ENCODE measurements around the gene PRMT9.

PRMT9 gene

DNA sequence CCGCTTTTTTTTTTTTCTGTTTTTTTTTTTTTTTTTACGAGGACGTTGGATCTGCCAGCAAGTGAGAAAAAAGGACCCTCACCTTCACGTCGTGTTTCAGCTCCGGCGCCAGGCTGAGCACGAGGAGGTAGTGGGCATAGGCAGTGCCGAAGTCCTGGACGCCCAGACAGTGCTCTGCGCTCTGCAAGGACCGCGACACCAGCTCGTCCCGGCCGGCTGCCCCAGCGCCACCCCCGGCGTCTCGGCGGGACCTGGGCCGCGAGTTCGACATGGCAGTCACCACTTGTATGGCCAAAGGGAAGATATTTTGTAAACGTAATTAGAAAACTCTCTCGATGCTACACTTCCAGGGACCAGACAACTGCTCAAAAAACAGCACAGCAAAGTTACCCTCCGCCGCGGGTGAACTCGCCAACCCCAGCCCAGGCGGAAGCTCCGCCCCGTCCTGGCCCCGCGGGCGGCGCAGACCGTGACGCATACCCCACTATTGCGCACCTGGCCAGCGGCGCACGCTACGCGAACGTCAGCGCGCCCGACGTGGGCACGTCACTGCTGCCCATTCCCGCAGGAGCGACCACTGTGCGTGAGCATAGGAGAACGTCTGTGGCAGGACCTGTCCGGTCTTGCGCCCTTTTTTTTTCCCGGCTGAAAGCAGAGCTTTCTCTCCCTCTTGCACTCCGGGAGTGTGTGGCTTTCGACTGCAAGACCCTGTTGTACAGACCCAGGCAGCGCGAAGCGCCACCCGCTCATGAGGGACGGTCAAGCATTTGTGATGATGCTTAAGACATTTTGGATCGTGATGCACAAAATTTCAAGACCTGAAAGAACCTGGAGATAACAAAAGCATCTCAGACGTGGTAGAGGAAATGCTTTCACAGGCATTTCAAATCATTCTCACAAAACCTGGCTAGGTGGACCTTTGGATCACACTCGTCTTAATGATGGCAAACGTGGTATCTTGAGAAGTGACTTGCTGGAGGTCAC is at the start of gene PRMT9:
PRMT9 (minus strand) TSS at position 447 of the 984 bp plus-strand sequence; CDS start at position 271, 176 bp downstream.
- H3K4me3 ChIP-seq (ENCODE audit: low read length), result peak within 1 kb of the TSS; percentile 88
- no peak for TF ChIP-seq ZNF274 (IDR thresholded peaks at IDR 0.05; ENCODE audit: low read depth, low read length)

DNA sequence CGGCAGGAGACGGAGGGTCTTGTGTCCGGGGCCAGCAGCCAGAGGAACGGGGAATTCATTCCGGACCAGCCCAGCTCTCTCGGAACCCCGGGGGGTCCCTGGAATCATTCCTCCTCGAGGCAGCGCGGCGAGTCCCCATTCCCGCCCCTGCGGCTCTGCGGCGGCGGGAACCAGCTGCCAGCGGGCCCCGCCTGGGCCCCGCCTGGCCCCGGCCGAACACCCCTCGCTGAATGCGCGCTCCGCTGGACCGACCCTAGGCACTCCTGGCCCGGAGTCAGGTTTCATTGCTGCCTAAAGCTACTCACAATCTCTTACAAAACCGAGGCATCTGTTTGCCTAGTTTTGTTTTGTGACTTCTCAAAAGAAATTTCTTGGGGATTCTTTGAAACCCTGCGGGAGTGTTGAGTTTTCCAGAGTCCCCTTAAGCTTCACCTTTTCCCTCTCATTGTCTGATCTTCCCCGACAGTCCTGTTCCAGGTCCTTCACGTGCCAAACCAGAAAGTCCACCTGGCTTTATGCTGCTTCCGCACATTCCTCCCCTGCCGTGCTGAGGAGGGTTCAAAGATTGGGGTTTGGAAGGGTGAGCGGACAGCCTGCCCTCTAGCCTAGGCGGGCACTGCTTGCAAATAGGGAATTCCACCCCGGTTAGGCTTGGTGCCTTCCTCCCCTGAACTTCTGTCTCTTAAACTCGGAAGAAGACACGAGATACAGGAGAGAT is 48.7 kb upstream of the PRMT9 start:
- H3K4me3 ChIP-seq (ENCODE audit: low read length), result peak overlapping the region; percentile 83
- no peak for TF ChIP-seq ZNF274 (IDR thresholded peaks at IDR 0.05; ENCODE audit: low read depth, low read length)

DNA sequence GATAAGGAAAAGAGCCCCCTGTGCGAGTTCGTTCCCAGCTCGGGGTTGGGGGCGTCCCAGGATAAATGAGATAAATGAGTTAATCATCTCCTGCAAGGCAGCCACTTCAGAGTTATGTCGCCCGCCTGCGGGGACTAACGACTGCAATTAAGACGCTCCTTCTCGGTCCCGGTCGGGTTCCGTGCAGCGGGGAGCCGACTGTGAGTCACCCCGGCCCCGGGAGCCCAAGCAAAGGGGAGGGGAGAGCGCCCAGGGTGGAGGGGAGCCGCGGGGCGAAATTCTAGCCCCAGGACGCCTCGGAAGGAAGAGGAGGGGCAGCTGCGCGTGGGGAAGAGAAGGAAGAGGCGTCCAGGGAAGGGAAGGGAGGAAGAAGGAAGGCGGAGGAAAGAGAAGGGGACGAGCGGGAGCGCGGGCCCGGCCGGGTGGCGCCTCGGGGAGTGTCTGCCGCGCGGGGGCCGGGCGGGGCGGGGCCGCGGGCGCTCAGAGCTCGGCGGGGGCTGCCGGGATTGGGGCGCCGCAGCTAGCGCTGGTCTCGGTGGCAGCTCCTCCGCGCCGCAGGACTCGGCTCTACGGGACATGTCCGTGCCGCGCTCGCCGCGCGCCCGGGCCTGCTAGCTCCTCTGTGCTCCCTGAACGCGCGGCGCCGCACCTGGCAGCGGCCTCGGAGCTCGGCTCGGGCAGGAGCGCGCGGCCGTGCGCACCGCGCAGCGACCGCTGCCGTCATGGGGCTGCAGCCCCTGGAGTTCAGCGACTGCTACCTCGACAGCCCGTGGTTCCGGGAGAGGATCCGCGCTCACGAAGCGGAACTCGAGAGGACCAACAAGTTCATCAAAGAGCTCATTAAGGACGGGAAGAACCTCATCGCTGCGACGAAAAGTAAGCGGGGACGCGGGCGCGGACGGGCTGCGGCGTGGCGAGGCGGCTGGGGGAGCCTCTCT is 47.9 kb upstream of the PRMT9 start, which contains the start of gene ARHGAP10:
ARHGAP10 (plus strand) TSS at position 509 of the 938 bp plus-strand sequence; CDS start at position 723, 214 bp downstream.
- TF ChIP-seq ZNF274 (IDR thresholded peaks at IDR 0.05; ENCODE audit: low read depth, low read length), result no peak
- peak within 1 kb of the TSS; percentile 83 for H3K4me3 ChIP-seq (ENCODE audit: low read length)

DNA sequence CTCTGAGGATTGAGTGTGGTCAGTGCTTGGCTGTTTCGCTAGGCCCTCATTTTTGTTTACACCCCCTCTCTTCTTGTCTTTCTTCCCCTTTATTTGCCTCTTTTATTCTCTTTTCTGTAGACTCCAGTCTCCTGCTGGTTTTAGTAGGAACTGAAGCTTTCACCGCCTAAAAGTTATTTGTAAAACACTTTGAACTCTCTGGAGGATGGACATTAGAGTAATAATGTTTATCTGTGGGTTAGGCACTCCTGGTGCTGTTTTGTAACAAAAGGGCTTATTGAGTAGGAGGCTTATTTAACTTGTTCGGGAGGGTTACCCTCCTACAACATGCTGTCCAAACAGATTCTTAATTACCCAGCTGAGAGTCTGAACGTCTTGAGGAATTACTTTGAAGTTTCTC is 46.4 kb upstream of the PRMT9 start:
- no peak overlapping the region for H3K4me3 ChIP-seq (ENCODE audit: low read length)
- TF ChIP-seq ZNF274 (IDR thresholded peaks at IDR 0.05; ENCODE audit: low read depth, low read length), result no peak

DNA sequence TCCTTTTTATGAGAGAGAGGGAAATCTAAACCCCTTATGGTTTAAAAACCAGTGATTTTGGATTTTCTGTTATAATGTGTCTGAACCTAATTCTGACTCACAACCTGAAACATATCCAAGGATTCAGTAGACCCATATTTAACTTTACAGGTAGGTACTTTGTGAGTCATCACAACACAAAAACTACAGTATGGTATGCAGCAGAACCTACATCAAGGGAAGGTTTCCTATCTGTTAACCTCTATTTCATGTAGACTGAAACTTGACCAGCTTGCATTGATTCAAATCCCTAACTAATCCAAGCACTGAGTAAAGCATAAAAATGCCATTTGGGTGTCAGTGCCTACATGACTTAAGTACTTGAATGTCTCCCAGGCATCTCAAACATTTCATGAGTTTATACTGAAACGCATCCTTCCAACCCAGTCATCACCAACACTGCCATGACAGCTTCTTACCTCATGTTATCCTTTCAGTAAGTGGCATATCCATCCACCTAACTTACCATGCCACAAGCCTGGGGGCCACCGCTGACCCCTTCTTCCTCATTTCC is 43.6 kb upstream of the PRMT9 start:
- no peak for TF ChIP-seq ZNF274 (IDR thresholded peaks at IDR 0.05; ENCODE audit: low read depth, low read length)

DNA sequence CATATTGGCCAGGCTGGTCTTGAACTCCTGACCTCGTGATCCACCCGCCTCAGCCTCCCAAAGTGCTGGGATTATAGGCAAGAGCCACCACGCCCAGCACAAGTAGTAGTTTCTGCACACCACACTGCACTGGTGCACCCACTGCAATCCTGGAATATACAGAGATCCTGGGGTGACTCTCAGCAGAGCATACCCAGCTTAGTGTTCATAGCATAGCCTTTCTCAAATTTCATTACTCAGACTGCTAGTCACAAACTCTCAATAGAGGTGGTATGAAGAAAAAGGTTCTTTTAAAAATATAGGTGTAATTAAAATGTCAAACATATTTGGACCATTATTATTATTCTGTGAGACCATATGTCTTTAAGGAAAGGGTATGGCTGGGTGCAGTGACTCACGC is 41.7 kb upstream of the PRMT9 start:
- no peak overlapping the region for H3K4me3 ChIP-seq (ENCODE audit: low read length)
- no peak for TF ChIP-seq ZNF274 (IDR thresholded peaks at IDR 0.05; ENCODE audit: low read depth, low read length)

More for the DNA sequence above, 43.6 kb upstream of the PRMT9 start:
- no peak overlapping the region for H3K4me3 ChIP-seq (ENCODE audit: low read length)

DNA sequence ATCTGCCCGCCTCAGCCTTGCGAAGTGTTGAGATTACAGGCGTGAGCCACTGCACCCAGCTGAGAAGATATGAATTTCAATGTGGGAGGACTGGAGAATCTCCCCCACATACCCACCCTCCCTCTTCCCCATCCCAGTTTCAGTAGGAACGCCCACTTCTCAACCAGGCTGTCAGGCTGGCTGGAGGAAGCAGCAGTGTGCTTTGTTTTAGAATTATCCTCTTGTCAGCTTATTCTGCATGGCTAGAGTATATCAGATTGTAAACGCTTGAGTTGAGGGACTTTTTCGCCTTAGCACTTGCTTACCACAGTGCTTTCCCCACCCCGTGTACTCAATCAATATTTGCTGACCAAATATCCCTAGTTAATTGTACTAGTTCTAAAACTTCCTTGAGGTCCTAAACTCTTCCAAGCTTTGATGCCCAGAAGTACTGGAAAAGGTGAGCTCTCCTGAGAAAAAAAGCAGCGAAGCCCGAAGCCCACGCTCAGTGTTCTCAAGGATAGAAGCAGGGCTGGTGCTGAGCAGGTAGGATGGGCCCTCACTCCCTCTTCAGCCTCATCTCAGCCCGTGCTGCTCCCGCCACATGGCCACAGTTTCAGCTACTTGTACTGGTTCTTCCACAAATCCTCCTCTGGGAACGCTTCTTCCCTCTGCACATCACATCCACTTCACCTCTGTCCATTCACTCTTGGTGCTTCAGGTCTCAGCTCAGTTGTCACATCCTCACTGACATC is 40.7 kb upstream of the PRMT9 start:
- no peak overlapping the region for H3K4me3 ChIP-seq (ENCODE audit: low read length)
- no peak for TF ChIP-seq ZNF274 (IDR thresholded peaks at IDR 0.05; ENCODE audit: low read depth, low read length)

DNA sequence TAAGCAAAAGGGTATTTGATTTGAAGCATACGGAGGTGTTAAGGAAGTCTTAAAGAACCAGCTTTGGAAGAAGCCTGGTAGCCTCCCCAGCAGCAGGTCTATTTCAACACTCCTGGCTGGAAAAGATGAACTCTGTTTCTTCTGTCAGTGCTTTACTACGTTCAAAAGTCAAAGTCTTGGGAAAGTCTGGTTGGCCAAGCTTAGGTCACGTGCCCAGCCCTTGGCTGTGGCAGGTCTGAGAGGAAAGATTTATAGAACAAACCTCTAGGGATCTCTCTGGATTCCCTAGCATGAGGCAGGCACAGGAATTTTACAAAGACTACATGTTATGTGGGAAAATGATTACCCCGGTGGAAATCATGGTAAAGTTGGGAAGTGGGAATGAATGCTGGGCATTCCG is 39.4 kb upstream of the PRMT9 start:
- no peak for TF ChIP-seq ZNF274 (IDR thresholded peaks at IDR 0.05; ENCODE audit: low read depth, low read length)
- H3K4me3 ChIP-seq (ENCODE audit: low read length), result no peak overlapping the region

DNA sequence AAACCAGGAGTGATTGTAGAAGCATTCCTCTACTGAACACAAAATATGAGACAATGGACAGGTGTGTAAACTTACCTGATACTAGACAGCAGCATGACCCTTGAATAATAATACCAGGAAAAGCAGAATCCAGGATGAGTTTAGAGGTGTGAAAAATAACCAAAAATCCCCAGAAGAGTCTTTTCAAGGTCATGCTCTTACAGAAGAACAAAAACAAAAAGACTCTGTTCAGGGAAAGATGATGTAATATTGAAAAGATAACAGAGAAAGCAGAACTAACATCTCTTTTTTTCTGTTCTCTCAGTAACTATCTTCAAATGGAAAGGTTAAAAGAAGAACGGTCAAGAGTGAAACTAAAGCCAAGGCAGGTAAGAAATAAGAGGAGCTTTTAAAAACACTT is 33.9 kb upstream of the PRMT9 start:
- H3K4me3 ChIP-seq (ENCODE audit: low read length), result no peak overlapping the region
- TF ChIP-seq ZNF274 (IDR thresholded peaks at IDR 0.05; ENCODE audit: low read depth, low read length), result no peak

DNA sequence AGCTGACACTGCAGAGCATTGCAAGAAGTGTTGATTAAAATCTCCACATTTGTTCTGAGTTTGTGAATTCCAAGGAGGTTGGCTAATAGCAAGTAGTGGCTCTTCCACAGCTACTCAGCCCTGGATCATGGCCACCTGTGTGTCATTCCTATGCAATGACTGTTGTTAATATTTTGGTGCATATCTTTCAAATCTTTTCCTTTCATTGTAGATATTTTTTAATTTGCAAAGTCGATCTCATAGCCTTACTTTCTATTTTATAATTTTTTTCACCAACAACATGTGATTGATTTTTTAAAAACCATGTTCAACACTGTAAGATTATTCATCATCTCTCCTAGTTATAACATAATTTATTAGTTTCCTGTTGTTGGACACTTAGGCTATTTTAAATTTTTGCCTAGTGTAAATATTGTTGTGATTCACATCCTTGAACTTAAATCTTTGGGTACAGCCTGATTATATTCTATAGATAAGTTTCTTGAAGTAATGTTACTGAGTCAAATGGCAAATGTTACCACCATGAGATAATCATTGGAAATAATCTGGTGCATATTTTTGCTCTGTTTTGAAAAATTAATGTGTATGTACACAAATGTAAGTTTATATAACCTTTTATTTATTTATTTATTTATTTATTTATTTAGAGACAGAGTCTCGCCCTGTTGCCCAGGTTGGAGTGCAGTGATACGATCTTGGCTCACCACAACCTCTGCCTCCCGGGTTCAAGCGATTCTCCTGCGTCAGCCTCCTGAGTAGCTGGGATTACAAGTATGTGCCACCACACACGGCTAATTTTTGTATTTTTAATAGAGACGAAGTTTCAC is 30.8 kb upstream of the PRMT9 start:
- TF ChIP-seq ZNF274 (IDR thresholded peaks at IDR 0.05; ENCODE audit: low read depth, low read length), result no peak
- H3K4me3 ChIP-seq (ENCODE audit: low read length), result no peak overlapping the region

DNA sequence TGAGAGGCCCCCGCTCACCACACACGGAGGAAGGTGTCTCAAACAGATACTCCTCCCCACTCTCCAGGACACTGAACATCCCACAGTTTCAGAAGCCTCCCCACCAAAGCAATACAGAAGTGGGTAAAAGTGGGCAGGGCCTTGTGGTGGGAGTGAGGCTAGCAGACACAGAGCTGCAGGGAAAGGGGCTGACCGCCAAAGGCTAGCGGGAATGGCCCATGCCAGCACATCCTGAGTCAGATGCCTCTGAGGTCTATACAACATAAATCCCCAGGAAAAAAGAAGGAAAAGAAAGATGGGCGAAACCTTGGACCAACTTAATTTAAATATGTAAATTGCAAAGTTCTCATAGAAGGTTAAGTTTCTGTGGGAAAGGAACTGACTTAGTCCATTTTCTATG is 26.0 kb upstream of the PRMT9 start:
- no peak for TF ChIP-seq ZNF274 (IDR thresholded peaks at IDR 0.05; ENCODE audit: low read depth, low read length)
- H3K4me3 ChIP-seq (ENCODE audit: low read length), result no peak overlapping the region

All from GM08714 (cell line).